GM19328 (cell line): Measurements from ENCODE around the gene GSG1L.
"Not testable (repeated sequence)": the region's sequence is repeated elsewhere in the genome, so short reads cannot be mapped to it uniquely, and the experiment has no call there.

Experiments used
- ATAC-seq: cut with Tn5 transposase; IDR thresholded peaks from one replicate; pipeline ENCODE4 v1.9.1; 2021; ENCODE audit warnings: mild to moderate bottlenecking, moderate library complexity; ENCODE audit not compliant: unreplicated experiment

The GSG1L gene

DNA sequence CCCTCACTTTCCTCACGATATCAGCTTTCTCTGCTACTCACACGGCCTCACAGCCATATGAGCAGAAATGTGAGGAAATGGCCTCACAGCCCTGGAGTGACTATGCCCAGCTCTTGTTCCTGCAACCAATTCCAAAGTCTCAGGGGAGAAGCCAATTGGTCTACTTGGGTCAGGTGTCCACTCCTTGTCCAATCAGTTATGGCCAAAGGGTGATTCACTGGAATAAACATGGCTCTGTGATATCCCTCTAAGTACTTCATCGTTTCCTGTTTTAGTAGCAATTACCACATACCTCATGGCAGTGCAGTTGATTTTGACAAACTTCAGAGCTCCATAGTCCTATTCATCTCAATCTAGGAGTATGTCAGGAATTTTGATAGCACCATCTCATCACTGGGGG lies 318.2 kb downstream of the GSG1L start:
- no peak for ATAC-seq

DNA sequence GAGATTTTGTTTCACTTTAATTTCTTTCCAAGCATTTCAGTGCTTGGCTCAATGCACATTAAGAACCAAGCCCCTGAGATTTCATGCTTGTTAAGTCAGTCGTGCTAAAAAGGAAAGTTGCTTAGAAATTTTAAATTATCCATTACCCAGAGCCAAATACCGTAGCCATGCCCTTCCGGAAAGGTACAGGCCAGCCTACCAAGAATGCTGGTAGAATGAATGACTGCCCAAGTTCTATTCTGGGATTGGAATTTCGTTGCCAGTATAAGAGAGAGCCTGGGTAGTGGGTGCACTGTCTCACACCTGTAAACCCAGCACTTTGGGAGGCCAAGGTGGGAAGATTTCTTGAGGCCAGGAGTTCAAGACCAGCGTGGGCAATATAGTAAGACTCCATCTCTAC lies 319.6 kb downstream of the GSG1L start:
- no peak for ATAC-seq

DNA sequence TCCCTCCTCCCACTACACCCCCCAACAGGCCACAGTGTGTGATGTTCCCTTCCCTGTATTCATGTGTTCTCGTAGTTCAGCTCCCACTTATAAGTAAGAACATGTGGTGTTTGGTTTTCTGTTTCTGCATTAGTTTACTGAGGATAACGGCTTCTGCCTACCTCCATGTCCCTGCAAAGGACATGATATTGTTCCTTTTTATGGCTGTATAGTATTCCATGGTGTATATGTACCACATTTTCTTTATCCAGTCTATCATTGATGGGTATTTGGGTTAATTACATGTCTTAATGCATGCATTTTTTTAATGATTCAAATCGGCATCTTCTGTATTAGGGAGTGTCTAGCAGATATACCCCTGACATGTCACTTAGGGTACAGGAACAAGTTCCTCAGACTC lies 320.5 kb downstream of the GSG1L start:
- not testable (repeated sequence) for ATAC-seq

DNA sequence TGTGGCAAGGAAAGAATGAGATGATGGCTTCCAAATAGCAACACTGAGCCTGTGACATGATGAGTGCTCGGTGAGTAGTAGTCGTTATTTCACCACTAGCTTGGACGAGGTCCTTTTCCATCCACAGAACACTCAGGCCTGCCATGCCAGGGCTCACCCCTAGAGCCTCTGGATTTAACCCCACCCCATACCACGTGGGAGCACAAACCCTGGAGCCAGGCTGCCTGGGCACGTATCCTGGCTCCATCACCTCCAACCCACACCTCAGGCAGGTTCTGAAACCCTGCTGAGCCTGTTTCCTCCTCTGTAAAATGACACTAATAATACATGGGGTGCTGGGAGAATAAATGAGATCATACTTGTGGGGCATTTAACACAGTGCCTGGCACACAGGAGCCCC lies 321.2 kb downstream of the GSG1L start:
- no peak for ATAC-seq

DNA sequence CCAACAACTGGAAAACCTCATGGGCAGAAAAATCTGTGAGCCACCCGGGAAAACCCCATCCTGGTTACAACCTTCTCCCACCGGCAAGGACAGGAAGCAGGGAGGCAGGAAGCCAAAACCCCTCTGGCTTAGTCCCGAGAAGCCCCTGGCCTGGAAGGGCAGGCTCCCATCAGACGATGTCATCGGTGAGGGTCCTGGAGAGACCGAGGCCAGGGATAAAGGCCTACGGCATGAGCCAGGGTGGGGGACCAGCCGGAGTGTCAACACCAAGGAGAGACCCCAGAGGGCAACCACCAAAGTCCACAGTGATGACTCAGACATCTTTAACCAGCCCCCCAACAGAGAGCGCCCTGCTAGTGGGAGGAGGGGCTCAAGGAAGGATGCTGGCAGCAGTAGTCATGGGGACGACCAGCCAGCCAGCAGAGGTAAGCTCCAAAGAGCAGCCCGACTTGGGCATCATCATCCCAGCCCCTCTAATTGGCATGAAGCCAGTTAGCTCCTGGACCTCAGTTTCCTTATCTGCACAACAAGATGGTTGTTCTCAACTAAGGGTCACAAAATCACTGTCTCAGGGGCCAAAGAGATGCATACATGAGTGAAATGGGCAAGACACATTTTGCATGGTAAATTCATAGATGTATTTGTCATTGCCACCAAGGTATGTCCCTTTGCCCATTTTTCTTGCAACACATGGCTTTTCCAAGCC lies 322.9 kb downstream of the GSG1L start:
- ATAC-seq = no peak

DNA sequence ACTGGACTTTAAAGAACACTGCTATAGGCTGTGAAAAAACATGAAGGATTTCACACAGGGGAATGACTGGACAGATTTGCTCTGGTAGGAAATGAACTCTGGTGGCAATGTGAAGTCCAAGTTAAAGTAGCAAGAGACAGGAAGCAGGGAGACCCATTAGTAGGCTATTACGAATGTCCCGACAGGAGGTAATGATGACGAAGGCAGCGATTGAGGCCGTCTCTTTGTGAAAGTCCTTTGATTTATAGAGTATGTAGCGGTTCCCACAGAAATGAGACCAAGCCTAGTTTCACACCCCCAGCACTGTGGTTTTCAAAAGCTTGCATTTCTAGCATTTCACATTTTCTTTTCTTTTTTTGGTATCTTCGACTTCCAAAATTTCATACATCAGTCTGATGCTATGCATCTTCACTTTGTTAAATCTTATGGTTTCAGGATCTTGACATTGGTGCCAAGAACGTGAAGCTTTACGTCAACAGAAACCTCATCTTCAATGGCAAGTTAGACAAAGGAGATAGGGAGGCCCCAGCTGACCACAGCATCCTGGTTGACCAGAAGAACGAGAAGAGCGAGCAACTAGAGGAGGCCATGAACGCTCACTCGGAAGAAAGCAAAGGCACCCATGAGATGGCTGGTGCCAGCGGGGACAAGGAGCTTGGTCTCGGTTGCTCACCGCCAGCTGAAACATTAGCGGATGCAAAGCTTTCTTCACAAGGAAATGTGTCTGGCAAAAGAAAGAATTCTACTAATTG lies 323.7 kb downstream of the GSG1L start:
- no peak for ATAC-seq

DNA sequence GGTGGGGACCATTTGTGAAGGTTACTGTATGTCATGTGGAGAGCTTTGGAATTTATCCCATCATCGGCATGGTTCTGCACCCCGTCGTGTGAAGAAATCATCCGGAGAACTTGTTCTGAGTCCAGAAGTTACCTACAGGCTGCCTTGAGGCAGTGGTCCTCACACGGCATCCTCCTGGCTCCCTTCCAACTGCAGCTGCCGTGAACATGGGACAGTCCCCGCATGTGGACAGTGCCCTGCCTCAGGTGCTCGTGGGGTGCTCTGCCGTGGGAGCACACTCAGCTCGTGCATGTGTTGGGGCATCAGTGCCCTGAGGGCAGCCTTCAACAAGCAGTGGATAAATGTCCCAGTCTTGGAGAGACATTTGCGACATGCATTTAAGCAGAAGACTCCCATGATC lies 324.9 kb downstream of the GSG1L start:
- ATAC-seq = no peak
